Stimulated activated CD4-positive, alpha-beta T cell treated with anti-CD3 and anti-CD28 coated beads, Interleukin-1b, Interleukin-23, amount 100 ng/mL, for 1 hour (primary cell): Measurements from ENCODE around the gene TBL3.
"Not testable (repeated sequence)": the region's sequence is repeated elsewhere in the genome, so short reads cannot be mapped to it uniquely, and the experiment has no call there.

ENCODE experiments used
- DNase-seq, 2 donors: peaks; one replicate each; pipeline ENCODE4 v3.0.0-alpha.2; 2020; ENCODE audit warnings: low read depth in 2 of 2

Gene TBL3

GRCh38 chr16:1971796-1972489 lies at the start of gene TBL3:
Gene TBL3, plus strand, starts transcription at chr16:1972053. Its CDS starts 112 bp downstream, at chr16:1972165.
- peak; percentile 88 to 93 for DNase-seq

DNA sequence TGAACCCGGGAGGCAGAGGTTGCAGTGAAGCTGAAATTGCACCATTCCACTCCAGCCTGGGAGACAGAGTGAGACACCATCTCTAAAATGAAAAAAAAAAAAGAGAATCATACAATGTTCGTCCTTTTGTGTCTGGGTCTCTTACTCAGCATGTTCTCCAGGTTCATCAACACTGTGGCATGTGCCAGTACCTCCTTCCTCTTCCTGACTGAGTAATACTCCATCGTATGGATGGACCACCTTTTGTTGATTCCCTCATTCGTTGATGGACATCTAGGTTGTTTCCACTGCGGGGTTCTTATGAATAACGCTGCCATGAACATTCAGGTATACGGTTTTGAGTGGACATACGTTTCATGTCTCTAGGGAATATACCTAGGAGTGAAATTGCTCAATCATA lies 49.5 kb upstream of the TBL3 start:
- no peak for DNase-seq

GRCh38 chr16:1923299-1924034 lies 48.4 kb upstream of the TBL3 start:
- no peak for DNase-seq

DNA sequence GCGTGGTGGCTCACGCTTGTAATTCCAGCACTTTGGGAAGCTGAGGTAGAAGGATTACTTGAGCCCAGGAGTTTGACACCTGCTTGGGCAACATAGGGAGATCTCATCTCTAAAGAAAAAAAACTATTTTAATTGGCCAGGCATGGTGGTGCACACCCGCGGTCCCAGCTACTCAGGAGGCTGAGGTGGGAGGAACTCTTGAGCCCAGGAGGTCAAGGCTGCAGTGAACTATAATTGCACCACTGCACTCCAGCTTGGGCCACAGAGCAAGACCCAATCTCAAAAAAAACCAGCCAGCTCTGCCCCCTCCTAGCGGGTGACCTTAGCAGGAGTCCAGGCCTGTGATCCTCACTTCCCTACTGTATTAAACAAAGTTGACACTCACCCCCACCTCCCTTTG lies 47.8 kb upstream of the TBL3 start:
- no peak for DNase-seq

DNA sequence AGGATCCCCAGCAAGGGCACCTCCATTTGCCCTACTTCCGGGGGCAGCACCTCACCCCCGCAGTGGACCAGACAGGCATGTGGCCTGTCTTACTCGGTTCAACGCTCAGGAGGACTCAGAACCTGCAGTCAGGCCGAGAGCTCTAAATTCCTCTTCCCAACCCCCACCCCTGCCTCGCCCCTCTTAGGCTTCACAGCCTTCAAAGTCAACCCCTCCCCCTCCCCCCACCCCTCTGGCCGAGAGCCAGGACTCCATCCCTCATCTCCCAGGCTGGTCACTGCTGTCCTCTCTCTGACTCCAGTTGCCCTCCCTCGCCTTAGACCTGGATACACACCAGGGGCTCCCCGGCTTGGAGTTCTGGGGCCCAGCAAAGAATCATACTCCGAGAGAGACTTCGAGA lies 45.6 kb upstream of the TBL3 start:
- no peak for DNase-seq

- no peak for DNase-seq
These were observed 42.7 kb upstream of the TBL3 start for GRCh38 chr16:1929105-1929504.

- DNase-seq: peak; percentile 84 to 93
These were observed 42.1 kb upstream of the TBL3 start for GRCh38 chr16:1929578-1930337.

GRCh38 chr16:1930338-1930720 lies 41.5 kb upstream of the TBL3 start:
- no peak for DNase-seq

DNA sequence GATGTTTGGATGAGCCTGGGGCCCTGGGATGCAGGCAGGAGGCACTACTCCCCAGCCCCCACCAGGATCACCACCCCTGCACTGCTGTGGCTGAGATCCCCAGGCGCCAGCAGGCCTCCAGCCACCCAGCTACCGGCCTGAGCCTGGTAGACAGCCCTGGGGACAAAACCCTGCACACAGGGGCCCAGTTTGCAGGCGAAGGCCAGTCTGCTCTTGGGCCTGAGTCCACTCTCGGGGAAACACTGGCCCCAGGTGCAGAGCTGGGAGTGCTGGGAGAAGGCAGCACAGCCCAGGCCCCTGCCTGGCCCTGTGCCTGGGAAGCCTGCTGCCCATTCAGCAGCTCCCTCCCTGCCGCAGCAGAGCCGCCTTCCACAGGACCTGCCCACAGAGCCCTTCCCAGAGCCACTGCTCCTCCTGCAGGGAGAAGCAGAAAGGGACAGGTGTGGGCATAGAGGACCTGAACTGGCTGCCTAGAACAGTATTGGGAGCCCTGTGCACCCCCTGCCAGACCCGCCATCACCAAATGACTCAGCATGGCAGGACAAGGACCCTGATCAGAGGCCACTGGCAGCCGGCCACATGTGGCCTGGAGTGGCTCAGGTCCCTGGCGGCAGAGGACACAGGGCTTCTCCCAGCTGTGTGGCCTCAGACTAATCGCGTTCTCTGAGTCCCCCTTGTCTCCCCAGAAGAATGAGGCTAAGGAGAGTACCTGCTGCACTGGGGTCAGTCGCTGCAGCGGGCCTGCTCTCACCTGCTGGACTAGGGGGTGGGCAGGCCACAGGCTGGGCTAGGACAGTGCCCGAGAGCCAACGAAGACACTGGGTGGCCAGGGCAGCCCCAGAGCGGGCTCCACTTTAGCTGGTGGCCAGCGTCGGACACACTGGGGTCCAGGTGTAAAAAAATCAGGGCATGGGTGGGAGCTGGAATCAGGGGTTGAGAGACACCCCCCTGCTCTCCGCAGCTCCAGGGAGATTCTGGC lies 39.5 kb upstream of the TBL3 start:
- DNase-seq: no peak

- DNase-seq: no peak
These were observed 38.7 kb upstream of the TBL3 start for GRCh38 chr16:1933097-1933661.

DNA sequence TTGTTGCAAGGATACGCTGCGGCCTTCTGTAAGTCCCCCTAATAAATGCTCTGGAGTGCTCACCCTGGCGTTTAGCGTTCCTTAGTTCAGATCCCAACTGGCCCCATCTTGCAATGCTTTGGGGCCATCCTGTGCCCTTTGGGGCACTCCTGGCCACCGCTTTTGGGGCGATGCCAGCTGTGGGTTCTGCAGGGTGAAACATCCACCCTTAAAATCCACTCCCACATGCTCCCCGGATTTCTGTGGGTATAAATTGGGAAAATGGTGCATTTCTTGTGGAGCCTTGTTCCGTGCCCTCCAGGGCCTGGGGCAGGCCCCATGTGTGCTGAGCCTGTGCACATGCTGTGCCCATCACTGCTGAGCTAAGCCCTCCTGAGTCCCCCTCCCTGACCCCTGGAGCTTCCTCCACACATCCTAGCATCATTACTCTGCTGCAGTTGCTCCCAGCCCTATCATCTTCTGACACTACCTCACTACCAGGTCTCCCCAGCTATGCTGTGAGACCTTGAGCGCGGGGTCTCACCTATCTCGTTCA lies 34.8 kb upstream of the TBL3 start:
- DNase-seq: no peak

- DNase-seq: no peak
These were observed 33.5 kb upstream of the TBL3 start for GRCh38 chr16:1938316-1938715.

- no peak for DNase-seq
These were observed 32.9 kb upstream of the TBL3 start for GRCh38 chr16:1938910-1939309.

- DNase-seq: not testable (repeated sequence)
These were observed 32.0 kb upstream of the TBL3 start for GRCh38 chr16:1939833-1940232.

DNA sequence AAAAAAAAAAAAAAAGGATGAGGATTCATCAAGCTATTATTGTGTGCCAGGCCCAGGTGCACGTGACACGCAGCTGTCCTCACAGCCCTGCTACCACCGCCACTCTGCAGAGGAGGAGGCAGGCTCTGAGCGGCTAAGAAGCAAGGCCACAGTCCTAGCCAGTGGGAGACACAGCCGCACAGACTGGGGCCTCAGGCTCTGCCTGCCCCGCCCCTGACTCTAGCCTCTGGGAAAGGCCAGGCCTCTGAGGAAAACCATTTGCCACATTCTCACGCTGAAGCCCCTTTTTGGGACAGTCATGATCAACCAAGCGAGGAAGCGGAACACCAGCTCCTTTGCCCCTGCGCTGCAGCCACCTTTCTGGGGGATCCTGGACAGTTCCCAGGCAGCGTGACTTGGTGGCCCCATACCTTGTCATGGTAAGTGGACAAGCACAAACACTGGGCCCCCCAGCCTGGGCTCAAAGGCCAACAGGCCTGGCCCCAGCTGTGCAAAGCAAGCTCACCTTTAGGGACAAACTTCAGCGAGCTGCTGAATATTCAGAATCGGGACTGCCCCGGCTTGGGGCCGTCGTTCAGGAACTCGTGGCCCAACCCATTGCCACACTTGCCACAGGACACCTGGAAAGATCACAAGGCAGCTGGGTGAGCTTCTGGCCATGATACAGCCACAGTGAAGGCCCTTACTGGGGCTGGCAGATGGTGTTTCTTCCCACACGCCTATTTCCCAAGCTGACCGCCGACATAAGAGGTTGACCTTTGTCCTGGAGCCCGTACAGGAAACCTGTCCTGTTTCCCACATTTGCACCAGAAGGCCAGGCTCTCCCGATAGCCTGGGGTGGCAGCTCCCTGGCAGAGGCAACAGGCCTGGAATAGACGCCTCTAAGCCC lies 31.3 kb upstream of the TBL3 start:
- DNase-seq: no peak

GRCh38 chr16:1941162-1942046 lies 30.4 kb upstream of the TBL3 start:
- DNase-seq: no peak

DNA sequence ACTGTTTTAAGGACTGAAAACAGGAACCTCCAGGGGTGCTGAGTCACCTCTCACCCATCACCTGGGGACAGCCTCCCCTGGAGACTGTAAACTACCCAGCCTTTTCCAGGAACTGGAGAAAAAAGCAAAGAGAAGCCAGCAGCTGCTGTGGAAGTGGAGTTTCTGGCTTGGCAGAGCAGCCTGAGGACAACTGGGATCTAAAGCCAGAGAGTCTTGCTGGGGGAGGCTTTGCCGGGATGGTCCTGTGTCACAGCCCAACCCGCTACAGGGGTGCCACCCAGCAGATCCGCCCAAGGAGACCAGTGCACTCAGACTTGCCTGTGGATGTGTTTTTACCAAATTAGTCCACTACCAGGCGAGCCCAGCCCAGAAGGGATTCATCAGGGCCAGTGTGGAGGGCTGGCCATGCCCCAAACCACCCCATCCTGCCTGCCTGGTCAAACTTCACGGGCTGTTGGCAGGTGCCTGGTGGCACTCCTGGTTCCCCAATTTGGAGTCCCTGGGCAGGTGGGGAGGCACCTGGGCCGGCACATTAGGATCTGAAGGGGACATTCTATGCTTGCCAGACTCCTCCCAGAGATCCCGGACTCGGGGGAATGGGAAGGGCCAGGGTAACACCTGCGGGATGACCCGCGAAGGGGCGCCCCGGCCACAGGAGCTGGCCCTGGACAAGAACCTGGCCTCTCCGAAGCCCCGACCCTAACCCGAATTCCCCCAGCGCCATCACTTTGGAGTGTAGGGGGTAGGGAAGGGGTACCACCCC lies 29.6 kb upstream of the TBL3 start:
- no peak for DNase-seq
